ENCODE results near the gene RASAL2. TPM values are rescaled to one million over a fixed set of nuclear protein-coding genes. Genes with fewer than 3 reads are reported as not detected.

RASAL2 gene
- total RNA-seq, 1 experiment from 2014 or later: 25.7 TPM

- H3K4me3 ChIP-seq (ENCODE audit: insufficient read depth, low read depth, low read length): no peak overlapping the region
- DNase-seq: no peak
- H3K27me3 ChIP-seq (ENCODE audit: control insufficient read depth, insufficient read depth, low read length): no peaks in the 10 kb centered on the region
- H3K36me3 ChIP-seq (replicated peaks; ENCODE audit: control insufficient read depth, insufficient read depth, low read length): no peaks in the 10 kb centered on the region
Measured at GRCh38 chr1:178146436-178146835, 52.5 kb downstream of the RASAL2 start.

GRCh38 chr1:178150610-178151009, 56.7 kb downstream of the RASAL2 start:
- H3K36me3 ChIP-seq (replicated peaks; ENCODE audit: control insufficient read depth, insufficient read depth, low read length): no peaks in the 10 kb centered on the region
- no peak for DNase-seq
- H3K4me3 ChIP-seq (ENCODE audit: insufficient read depth, low read depth, low read length): no peak overlapping the region
- no peaks in the 10 kb centered on the region for H3K27me3 ChIP-seq (ENCODE audit: control insufficient read depth, insufficient read depth, low read length)

GRCh38 chr1:178151831-178152230, 57.9 kb downstream of the RASAL2 start:
- DNase-seq: no peak
- Histone ChIP-seq H3K4me3 (ENCODE audit: insufficient read depth, low read depth, low read length) (no peak overlapping the region), H3K36me3 (replicated peaks; ENCODE audit: control insufficient read depth, insufficient read depth, low read length) (no peaks in the 10 kb centered on the region), H3K27me3 (ENCODE audit: control insufficient read depth, insufficient read depth, low read length) (no peaks in the 10 kb centered on the region)

- H3K27me3 ChIP-seq (ENCODE audit: control insufficient read depth, insufficient read depth, low read length): no peaks in the 10 kb centered on the region
- H3K4me3 ChIP-seq (ENCODE audit: insufficient read depth, low read depth, low read length): no peak overlapping the region
- H3K36me3 ChIP-seq (replicated peaks; ENCODE audit: control insufficient read depth, insufficient read depth, low read length): no peaks in the 10 kb centered on the region
- no peak for DNase-seq
Measured at GRCh38 chr1:178155481-178156255, 61.8 kb downstream of the RASAL2 start.

- DNase-seq: no peak
- no peak overlapping the region for H3K4me3 ChIP-seq (ENCODE audit: insufficient read depth, low read depth, low read length)
- H3K27me3 ChIP-seq (ENCODE audit: control insufficient read depth, insufficient read depth, low read length): no peaks in the 10 kb centered on the region
- H3K36me3 ChIP-seq (replicated peaks; ENCODE audit: control insufficient read depth, insufficient read depth, low read length): no peaks in the 10 kb centered on the region
Measured at GRCh38 chr1:178160736-178161475, 67.0 kb downstream of the RASAL2 start.

- H3K27me3 ChIP-seq (ENCODE audit: control insufficient read depth, insufficient read depth, low read length): no peaks in the 10 kb centered on the region
- no peak for DNase-seq
- no peak overlapping the region for H3K4me3 ChIP-seq (ENCODE audit: insufficient read depth, low read depth, low read length)
- no peaks in the 10 kb centered on the region for H3K36me3 ChIP-seq (replicated peaks; ENCODE audit: control insufficient read depth, insufficient read depth, low read length)
Measured at GRCh38 chr1:178161516-178161915, 67.6 kb downstream of the RASAL2 start.

- H3K4me3 ChIP-seq (ENCODE audit: insufficient read depth, low read depth, low read length): no peak overlapping the region
- no peaks in the 10 kb centered on the region for H3K36me3 ChIP-seq (replicated peaks; ENCODE audit: control insufficient read depth, insufficient read depth, low read length)
- H3K27me3 ChIP-seq (ENCODE audit: control insufficient read depth, insufficient read depth, low read length): no peaks in the 10 kb centered on the region
- no peak for DNase-seq
Measured at GRCh38 chr1:178165196-178165595, 71.3 kb downstream of the RASAL2 start.

- no peak overlapping the region for H3K4me3 ChIP-seq (ENCODE audit: insufficient read depth, low read depth, low read length)
- no peaks in the 10 kb centered on the region for H3K27me3 ChIP-seq (ENCODE audit: control insufficient read depth, insufficient read depth, low read length)
- no peak for DNase-seq
- no peaks in the 10 kb centered on the region for H3K36me3 ChIP-seq (replicated peaks; ENCODE audit: control insufficient read depth, insufficient read depth, low read length)
Measured at GRCh38 chr1:178166429-178167024, 72.6 kb downstream of the RASAL2 start.

GRCh38 chr1:178168536-178168935, 74.6 kb downstream of the RASAL2 start:
- no peak overlapping the region for H3K4me3 ChIP-seq (ENCODE audit: insufficient read depth, low read depth, low read length)
- no peak for DNase-seq
- no peaks in the 10 kb centered on the region for H3K27me3 ChIP-seq (ENCODE audit: control insufficient read depth, insufficient read depth, low read length)
- no peaks in the 10 kb centered on the region for H3K36me3 ChIP-seq (replicated peaks; ENCODE audit: control insufficient read depth, insufficient read depth, low read length)

GRCh38 chr1:178169649-178170048, 75.7 kb downstream of the RASAL2 start:
- DNase-seq: no peak
- Histone ChIP-seq H3K4me3 (ENCODE audit: insufficient read depth, low read depth, low read length) (no peak overlapping the region), H3K36me3 (replicated peaks; ENCODE audit: control insufficient read depth, insufficient read depth, low read length) (no peaks in the 10 kb centered on the region), H3K27me3 (ENCODE audit: control insufficient read depth, insufficient read depth, low read length) (no peaks in the 10 kb centered on the region)

- Histone ChIP-seq H3K4me3 (ENCODE audit: insufficient read depth, low read depth, low read length) (no peak overlapping the region), H3K36me3 (replicated peaks; ENCODE audit: control insufficient read depth, insufficient read depth, low read length) (no peaks in the 10 kb centered on the region), H3K27me3 (ENCODE audit: control insufficient read depth, insufficient read depth, low read length) (no peaks in the 10 kb centered on the region)
- no peak for DNase-seq
Measured at GRCh38 chr1:178172939-178173338, 79.0 kb downstream of the RASAL2 start.

GRCh38 chr1:178174539-178174938, 80.6 kb downstream of the RASAL2 start:
- no peak for DNase-seq
- H3K4me3 ChIP-seq (ENCODE audit: insufficient read depth, low read depth, low read length): no peak overlapping the region

GRCh38 chr1:178180405-178180804, 86.5 kb downstream of the RASAL2 start:
- Histone ChIP-seq H3K27me3 (ENCODE audit: control insufficient read depth, insufficient read depth, low read length) (no peaks in the 10 kb centered on the region), H3K4me3 (ENCODE audit: insufficient read depth, low read depth, low read length) (no peak overlapping the region), H3K36me3 (replicated peaks; ENCODE audit: control insufficient read depth, insufficient read depth, low read length) (no peaks in the 10 kb centered on the region)
- DNase-seq: no peak

More at GRCh38 chr1:178174539-178174938, 80.6 kb downstream of the RASAL2 start:
- H3K36me3 ChIP-seq (replicated peaks; ENCODE audit: control insufficient read depth, insufficient read depth, low read length): no peaks in the 10 kb centered on the region
- no peaks in the 10 kb centered on the region for H3K27me3 ChIP-seq (ENCODE audit: control insufficient read depth, insufficient read depth, low read length)

GRCh38 chr1:178183796-178184195, 89.9 kb downstream of the RASAL2 start:
- Histone ChIP-seq H3K4me3 (ENCODE audit: insufficient read depth, low read depth, low read length) (no peak overlapping the region), H3K27me3 (ENCODE audit: control insufficient read depth, insufficient read depth, low read length) (no peaks in the 10 kb centered on the region), H3K36me3 (replicated peaks; ENCODE audit: control insufficient read depth, insufficient read depth, low read length) (no peaks in the 10 kb centered on the region)
- no peak for DNase-seq

- no peaks in the 10 kb centered on the region for H3K27me3 ChIP-seq (ENCODE audit: control insufficient read depth, insufficient read depth, low read length)
Measured at GRCh38 chr1:178188306-178188705, 94.4 kb downstream of the RASAL2 start.

More at GRCh38 chr1:178188306-178188705, 94.4 kb downstream of the RASAL2 start:
- DNase-seq: no peak
- no peaks in the 10 kb centered on the region for H3K36me3 ChIP-seq (replicated peaks; ENCODE audit: control insufficient read depth, insufficient read depth, low read length)
- H3K4me3 ChIP-seq (ENCODE audit: insufficient read depth, low read depth, low read length): no peak overlapping the region

Data from H7 (cell line).